ENCODE results near the gene BGN. TPM values are rescaled to one million over a fixed set of nuclear protein-coding genes. Genes with fewer than 3 reads are reported as not detected.

The BGN gene
- total RNA-seq, 1 donor from 2014 or later, result not detected

- DNase-seq, result no peak
- Mint-ChIP-seq H3K4me1 (no peaks in the 10 kb centered on the region), H3K27ac (no peak overlapping the region), H3K27me3 (peaks cover 2% of the 10 kb centered on the region), H3K4me3 (no peak overlapping the region), H3K9me3 (no peaks in the 10 kb centered on the region), H3K36me3 (ENCODE audit: low read depth) (no peaks in the 10 kb centered on the region)
- intact Hi-C loops (cut with micrococcal nuclease), result no loop called here
Observed at GRCh38 chrX:153549807-153550206, 55.0 kb downstream of the BGN start.

DNA sequence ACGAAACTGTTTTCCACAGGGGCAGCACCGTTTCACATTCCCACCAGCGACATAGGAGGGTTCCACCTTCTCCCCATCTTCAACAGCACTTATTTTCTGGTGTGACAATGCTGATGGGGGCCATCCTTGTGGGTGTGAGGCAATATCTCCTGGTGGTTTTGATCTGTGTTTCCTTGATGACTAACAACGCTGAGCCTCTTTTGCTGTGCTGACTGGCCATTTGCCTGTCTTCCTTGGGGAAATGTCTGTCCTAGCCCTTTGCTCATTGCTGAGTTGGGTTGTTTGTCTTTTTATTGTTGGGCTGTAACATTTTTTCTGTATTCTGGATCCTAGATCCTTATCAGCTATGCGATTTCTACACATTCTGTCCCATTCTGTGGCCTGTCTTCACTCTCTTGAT, 56.4 kb downstream of the BGN start:
- H3K27ac Mint-ChIP-seq, result no peak overlapping the region
- no peaks in the 10 kb centered on the region for H3K36me3 Mint-ChIP-seq (ENCODE audit: low read depth)
- no peak for DNase-seq
- no peaks in the 10 kb centered on the region for H3K9me3 Mint-ChIP-seq
- peaks cover 2% of the 10 kb centered on the region for H3K27me3 Mint-ChIP-seq
- H3K4me3 Mint-ChIP-seq, result no peak overlapping the region
- intact Hi-C loops (cut with micrococcal nuclease), result no loop called here
- H3K4me1 Mint-ChIP-seq, result no peaks in the 10 kb centered on the region

DNA sequence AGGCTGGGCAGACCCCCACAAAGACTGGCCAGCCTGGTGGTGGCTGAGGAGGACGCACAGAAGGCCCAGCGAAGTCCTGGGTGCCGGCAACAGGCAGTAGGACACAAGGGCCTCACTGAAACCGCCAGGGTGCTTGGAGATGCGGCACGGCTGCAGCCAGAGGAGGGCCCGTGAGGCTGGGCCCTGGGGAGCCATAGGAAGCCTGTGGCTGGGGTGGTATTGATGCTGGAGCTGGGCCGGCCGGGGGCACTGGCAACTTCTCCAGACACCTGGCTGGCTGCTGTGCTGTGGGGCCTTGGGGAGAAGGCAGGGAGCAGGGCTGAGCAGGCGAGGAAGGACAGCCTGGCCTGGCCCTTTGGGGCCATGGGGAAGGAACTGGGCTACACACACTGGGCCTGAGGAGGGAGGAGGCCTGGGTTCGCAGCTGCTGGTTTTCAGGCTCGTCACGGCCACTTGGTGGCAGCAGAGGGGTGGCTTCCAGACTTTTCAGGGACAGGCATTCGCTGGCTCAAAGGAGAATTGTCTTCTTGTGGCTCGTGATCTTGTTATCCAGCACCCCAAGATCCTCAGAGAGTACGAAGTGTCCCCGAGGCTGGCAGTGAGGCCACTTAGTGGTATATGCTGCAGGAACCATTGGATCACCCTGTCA, 59.9 kb downstream of the BGN start:
- DNase-seq, result peak; percentile 87
- H3K36me3 Mint-ChIP-seq (ENCODE audit: low read depth), result no peaks in the 10 kb centered on the region
- no peaks in the 10 kb centered on the region for H3K27me3 Mint-ChIP-seq
- H3K27ac Mint-ChIP-seq, result no peak overlapping the region
- no peaks in the 10 kb centered on the region for H3K9me3 Mint-ChIP-seq
- intact Hi-C loops (cut with micrococcal nuclease), result loop anchor here (1.0 kb wide), 2 partner anchors 95 to 114 kb away; no protein-coding TSS in a partner anchor
- no peak overlapping the region for H3K4me3 Mint-ChIP-seq
- H3K4me1 Mint-ChIP-seq, result no peaks in the 10 kb centered on the region

DNA sequence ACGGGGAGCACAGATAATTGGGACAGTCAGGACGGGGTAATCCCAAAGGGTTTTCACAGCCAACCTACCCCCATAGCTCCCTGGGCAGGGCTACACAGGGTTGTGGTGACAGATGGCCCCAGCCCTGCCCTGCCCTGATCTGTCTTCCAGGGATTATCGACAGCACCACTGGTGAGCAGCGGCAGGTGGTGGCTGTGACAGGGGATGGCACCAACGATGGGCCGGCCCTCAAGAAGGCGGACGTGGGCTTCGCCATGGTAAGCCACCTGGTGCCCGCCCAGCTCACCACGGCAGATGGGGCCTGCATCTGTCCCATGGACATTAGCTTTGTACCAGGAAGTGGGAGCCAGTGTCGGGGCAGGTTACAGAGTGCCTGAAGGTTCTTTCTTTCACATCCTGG, 62.0 kb downstream of the BGN start:
- Mint-ChIP-seq H3K27ac (no peak overlapping the region), H3K4me1 (no peaks in the 10 kb centered on the region), H3K27me3 (no peaks in the 10 kb centered on the region), H3K9me3 (no peaks in the 10 kb centered on the region), H3K36me3 (ENCODE audit: low read depth) (no peaks in the 10 kb centered on the region), H3K4me3 (no peak overlapping the region)
- intact Hi-C loops (cut with micrococcal nuclease), result no loop called here
- DNase-seq, result no peak

DNA sequence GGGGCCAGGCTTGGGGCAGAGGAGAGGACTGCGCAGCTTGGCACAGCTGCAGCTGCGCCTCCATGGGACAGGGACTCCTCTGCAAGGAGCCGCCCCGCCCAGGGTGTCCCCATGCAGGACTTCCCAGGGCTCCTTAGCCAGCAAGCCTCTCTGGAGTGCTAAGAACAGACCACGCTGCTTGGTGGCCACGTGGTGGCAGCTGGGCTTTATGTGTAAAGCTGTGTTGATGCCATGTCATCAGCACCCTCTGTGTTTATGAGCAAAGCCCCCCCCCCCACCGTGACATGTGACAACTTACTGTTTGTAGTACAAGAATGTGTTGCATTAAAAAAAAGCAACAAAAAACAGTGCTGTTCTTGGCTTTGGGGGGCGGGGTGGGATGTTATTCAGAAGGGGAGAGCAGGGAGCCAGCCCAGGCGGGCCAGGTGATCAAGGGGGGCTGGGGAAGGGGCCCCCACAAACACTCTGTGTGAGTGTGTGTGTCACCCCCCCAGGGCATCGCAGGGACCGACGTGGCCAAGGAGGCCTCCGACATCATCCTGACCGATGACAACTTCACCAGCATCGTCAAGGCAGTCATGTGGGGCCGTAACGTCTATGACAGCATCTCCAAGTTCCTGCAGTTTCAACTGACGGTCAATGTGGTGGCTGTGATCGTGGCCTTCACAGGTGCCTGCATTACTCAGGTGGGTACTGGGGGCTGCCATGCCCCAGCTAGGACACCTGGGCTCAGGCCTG, 63.0 kb downstream of the BGN start:
- no peaks in the 10 kb centered on the region for H3K27me3 Mint-ChIP-seq
- no peaks in the 10 kb centered on the region for H3K9me3 Mint-ChIP-seq

More for the DNA sequence above, 63.0 kb downstream of the BGN start:
- no peak overlapping the region for H3K4me3 Mint-ChIP-seq
- no peak overlapping the region for H3K27ac Mint-ChIP-seq
- intact Hi-C loops (cut with micrococcal nuclease), result no loop called here
- DNase-seq, result no peak
- no peaks in the 10 kb centered on the region for H3K4me1 Mint-ChIP-seq
- H3K36me3 Mint-ChIP-seq (ENCODE audit: low read depth), result no peaks in the 10 kb centered on the region

Other genes starting within 250 kb of the BGN start
- not detected in 2 replicates for gene PNMA6F, start 173.2 kb upstream of the BGN start, total RNA-seq
- gene ZNF275, start 160.8 kb upstream of the BGN start, total RNA-seq, result 20.1 and 22.1 TPM in 2 replicates
- gene PNMA6E, start 93.6 kb upstream of the BGN start, total RNA-seq, result not detected in 2 replicates
- gene ZFP92, start 83.5 kb upstream of the BGN start, total RNA-seq, result 1.5 and 1.7 TPM in 2 replicates
- gene TREX2, start 48.9 kb upstream of the BGN start, total RNA-seq, result 1.1 and 1.9 TPM in 2 replicates
- gene HAUS7, start 24.4 kb upstream of the BGN start, total RNA-seq, result 75.7 and 79.4 TPM in 2 replicates
- gene ATP2B3, start 22.7 kb downstream of the BGN start, total RNA-seq, result not detected in 2 replicates
- 27.3 and 28.7 TPM in 2 replicates for gene CCNQ, start 104.2 kb downstream of the BGN start, total RNA-seq
- 0.19 and 0.24 TPM in 2 replicates for gene DUSP9, start 152.2 kb downstream of the BGN start, total RNA-seq
- gene PNCK, start 178.8 kb downstream of the BGN start, total RNA-seq, result 0.36 and 0.84 TPM in 2 replicates
- gene SLC6A8, start 192.9 kb downstream of the BGN start, total RNA-seq, result 3.5 TPM in 2 replicates
- gene BCAP31, start 229.4 kb downstream of the BGN start, total RNA-seq, result 154 and 157 TPM in 2 replicates
- gene ABCD1, start 229.9 kb downstream of the BGN start, total RNA-seq, result 6.6 and 7.7 TPM in 2 replicates

Measured in activated CD4-positive, alpha-beta T cell treated with anti-CD3 and anti-CD28 coated beads, Interleukin-2, amount 10 ng/mL, durations not matched to agents 24 days and 14 days (primary cell).